Type B pancreatic cell (in vitro differentiated cells): ENCODE data around the gene SRGAP1. TPM values are rescaled to one million over a fixed set of nuclear protein-coding genes. Genes with fewer than 3 reads are reported as not detected.

Experiments
- DNase-seq: peaks from one replicate; pipeline ENCODE4 v3.0.0; 2021; ENCODE audit warnings: mixed read lengths; ENCODE audit not compliant: unreplicated experiment; ENCODE audit errors: extremely low spot score
- H3K27ac Mint-ChIP-seq: 2 replicates; pipeline ENCODE4 v1.8.0; 2021; ENCODE audit warnings: mild to moderate bottlenecking, mixed read lengths
- H3K27me3 Mint-ChIP-seq: 2 replicates; pipeline ENCODE4 v1.8.0; 2021; ENCODE audit warnings: mixed read lengths
- H3K36me3 Mint-ChIP-seq: 2 replicates; pipeline ENCODE4 v1.8.0; 2021; ENCODE audit warnings: mixed read lengths
- H3K4me1 Mint-ChIP-seq: one replicate; pipeline ENCODE4 v1.8.0; 2021; ENCODE audit warnings: mixed read lengths; ENCODE audit not compliant: unreplicated experiment
- H3K4me3 Mint-ChIP-seq: 2 replicates; pipeline ENCODE4 v1.8.0; 2021; ENCODE audit warnings: mild to moderate bottlenecking, mixed read lengths
- H3K9me3 Mint-ChIP-seq: 2 replicates; pipeline ENCODE4 v1.8.0; 2021; ENCODE audit warnings: mixed read lengths
- total RNA-seq: library from RNA; stranded (reverse); gene quantifications from 2 replicates; pipeline ENCODE4 v1.2.1, GENCODE V29; 2021; ENCODE audit warnings: low replicate concordance
- TF ChIP-seq, protein P1 (sequence below): fragments of 200-600 bp; sonication (generic); conservative IDR thresholded peaks from 2 replicates; pipeline ENCODE4 v1.5.0; 2021; ENCODE audit warnings: antibody characterized with exemption, mild to moderate bottlenecking

The SRGAP1 gene
- total RNA-seq, 1 donor from 2014 or later: 14.9 TPM

DNA sequence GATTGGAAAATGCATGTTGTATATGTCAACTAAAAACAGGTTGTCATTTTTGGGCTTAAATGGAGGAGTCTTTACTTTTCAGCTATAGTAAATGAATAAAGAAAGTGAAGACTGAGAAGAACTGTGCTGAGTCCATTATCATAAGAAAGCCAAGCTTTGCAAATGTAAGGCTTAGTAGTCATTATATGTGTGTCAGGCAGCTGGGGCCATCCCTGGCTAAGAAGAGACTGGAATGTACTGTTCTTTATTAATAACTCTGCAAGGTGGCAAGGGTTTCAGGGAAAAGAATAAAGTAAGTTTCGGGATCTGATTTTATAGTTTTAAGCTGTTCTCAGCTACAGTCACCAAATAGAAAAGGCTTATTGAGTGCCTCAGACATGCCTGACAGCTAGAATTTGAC, 48.7 kb downstream of the SRGAP1 start:
- Mint-ChIP-seq H3K36me3 (no peaks in the 10 kb centered on the region), H3K27ac (no peak overlapping the region)

DNA sequence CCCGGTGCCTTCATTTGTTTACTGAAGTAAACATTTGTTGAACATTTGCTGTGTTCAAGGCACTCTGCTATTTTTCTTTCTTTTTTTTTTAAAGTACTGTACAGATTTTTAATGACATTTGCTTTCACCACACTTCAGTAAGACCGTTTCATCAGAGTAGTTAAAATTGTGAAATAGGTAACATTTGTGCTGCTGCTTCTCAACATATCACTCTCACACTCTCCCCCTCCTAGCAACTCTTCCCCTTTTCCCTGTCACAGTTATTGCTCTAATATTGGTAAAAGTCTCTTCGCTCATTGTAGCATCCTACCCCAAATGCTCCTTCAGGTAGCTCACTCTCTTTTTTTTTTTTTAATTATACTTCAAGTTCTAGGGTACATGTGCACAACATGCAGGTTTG, 49.6 kb downstream of the SRGAP1 start:
- H3K4me1 Mint-ChIP-seq: peaks cover 17% of the 10 kb centered on the region
- H3K4me3 Mint-ChIP-seq: no peak overlapping the region
- H3K9me3 Mint-ChIP-seq: no peaks in the 10 kb centered on the region
- no peak overlapping the region for H3K27ac Mint-ChIP-seq
- TF ChIP-seq, protein P1, sequence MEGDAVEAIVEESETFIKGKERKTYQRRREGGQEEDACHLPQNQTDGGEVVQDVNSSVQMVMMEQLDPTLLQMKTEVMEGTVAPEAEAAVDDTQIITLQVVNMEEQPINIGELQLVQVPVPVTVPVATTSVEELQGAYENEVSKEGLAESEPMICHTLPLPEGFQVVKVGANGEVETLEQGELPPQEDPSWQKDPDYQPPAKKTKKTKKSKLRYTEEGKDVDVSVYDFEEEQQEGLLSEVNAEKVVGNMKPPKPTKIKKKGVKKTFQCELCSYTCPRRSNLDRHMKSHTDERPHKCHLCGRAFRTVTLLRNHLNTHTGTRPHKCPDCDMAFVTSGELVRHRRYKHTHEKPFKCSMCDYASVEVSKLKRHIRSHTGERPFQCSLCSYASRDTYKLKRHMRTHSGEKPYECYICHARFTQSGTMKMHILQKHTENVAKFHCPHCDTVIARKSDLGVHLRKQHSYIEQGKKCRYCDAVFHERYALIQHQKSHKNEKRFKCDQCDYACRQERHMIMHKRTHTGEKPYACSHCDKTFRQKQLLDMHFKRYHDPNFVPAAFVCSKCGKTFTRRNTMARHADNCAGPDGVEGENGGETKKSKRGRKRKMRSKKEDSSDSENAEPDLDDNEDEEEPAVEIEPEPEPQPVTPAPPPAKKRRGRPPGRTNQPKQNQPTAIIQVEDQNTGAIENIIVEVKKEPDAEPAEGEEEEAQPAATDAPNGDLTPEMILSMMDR: no peak
- H3K36me3 Mint-ChIP-seq: no peaks in the 10 kb centered on the region
- no peaks in the 10 kb centered on the region for H3K27me3 Mint-ChIP-seq
- DNase-seq: no peak

More for the DNA sequence above, 48.7 kb downstream of the SRGAP1 start:
- peaks cover 16% of the 10 kb centered on the region for H3K4me1 Mint-ChIP-seq
- no peak for DNase-seq
- H3K4me3 Mint-ChIP-seq: no peak overlapping the region
- TF ChIP-seq, protein P1: no peak
- no peaks in the 10 kb centered on the region for H3K9me3 Mint-ChIP-seq
- no peaks in the 10 kb centered on the region for H3K27me3 Mint-ChIP-seq

DNA sequence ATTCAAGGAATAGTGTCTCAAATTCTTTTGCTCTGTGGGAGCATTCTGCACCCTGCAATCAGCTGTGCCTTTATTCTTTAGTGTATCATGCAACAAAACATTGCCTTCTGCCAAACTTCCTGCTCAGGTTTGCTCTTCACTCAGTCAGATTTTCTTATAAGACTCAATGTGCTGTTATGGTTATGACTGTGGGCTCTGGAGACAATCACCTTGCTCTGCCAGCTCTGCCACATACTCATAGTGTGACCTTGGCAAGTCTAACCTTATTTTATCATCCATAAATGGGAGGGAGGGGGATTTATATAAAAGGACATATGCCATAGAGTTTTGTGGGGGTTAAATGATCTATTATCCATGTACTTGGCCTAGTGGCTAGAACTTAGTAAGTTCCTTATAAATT, 51.3 kb downstream of the SRGAP1 start:
- TF ChIP-seq, protein P1: no peak
- no peaks in the 10 kb centered on the region for H3K9me3 Mint-ChIP-seq
- no peak overlapping the region for H3K27ac Mint-ChIP-seq
- DNase-seq: no peak
- H3K27me3 Mint-ChIP-seq: no peaks in the 10 kb centered on the region
- peaks cover 17% of the 10 kb centered on the region for H3K4me1 Mint-ChIP-seq
- no peaks in the 10 kb centered on the region for H3K36me3 Mint-ChIP-seq
- H3K4me3 Mint-ChIP-seq: no peak overlapping the region

DNA sequence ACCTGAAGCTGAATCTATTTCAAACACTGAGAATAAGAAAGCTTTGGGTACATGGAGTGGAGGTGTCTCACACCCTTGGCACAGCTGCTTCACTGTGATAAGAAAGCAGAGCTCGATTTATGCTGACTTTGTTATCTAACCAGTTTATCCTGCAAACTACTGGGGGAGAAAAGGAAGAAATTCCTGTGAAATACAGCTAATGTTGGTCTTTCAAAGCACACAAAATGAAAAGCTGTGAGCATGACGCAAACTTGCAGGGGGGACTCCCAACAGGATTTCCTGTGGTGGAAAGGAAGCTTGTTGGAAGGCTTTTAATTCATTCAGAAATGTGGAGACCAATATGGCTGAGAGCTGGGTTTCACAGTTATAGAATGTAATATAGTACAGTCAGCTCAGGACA, 53.4 kb downstream of the SRGAP1 start:
- TF ChIP-seq, protein P1: no peak
- no peak for DNase-seq
- Mint-ChIP-seq H3K4me1 (peaks cover 17% of the 10 kb centered on the region), H3K36me3 (no peaks in the 10 kb centered on the region), H3K9me3 (peaks cover 5% of the 10 kb centered on the region), H3K4me3 (peak overlapping the region; percentile 2), H3K27ac (peak overlapping the region; percentile 17), H3K27me3 (no peaks in the 10 kb centered on the region)

DNA sequence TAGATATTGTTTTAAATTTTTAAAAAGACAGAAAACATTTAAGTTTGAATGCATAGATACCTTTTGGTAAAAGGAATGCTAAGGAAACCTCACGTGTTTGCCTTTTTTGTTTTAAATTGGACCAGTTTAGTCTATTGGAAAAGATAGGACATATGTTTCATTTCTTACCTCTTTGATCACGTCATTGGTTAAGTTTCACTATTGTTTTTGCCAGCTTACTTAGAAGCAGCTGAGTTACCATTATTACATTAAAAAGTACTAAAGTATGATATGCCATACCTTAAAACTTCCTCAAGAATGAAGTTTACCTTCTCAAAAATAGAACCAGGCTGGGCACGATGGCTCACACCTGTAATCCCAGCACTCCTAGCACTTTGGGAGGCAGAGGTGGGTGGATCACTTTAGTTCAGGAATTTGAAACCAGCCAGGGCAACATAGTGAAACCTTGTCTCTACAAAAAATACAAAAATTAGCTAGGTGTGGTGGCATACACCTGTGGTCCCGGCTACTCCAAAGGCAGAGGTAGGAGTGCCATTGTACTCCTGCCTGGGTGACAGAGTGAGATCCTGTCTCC, 54.4 kb downstream of the SRGAP1 start:
- Mint-ChIP-seq H3K9me3 (peaks cover 5% of the 10 kb centered on the region), H3K4me1 (peaks cover 14% of the 10 kb centered on the region), H3K27ac (peak overlapping the region; percentile 81), H3K4me3 (peak overlapping the region; percentile 24), H3K36me3 (no peaks in the 10 kb centered on the region), H3K27me3 (no peaks in the 10 kb centered on the region)
- TF ChIP-seq, protein P1: no peak
- DNase-seq: no peak

DNA sequence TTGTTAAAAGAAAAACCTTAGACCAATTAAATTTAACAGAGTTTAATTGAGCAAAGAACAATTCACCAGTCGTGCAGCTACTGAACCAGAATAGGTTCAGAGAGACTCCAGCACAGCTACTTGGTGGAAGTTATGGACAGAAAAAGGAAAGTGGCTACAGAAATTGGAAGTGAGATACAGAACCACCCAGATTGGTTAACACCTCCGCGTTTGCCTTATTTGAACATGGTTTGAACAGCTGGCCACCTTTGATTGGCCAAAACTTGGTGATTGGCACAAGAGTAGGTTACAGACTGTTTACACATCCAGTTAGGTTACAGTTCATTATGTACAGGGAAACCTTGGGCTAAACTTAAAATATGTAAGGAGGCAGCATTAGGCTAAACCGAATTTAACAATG, 54.9 kb downstream of the SRGAP1 start:
- TF ChIP-seq, protein P1: no peak
- H3K4me1 Mint-ChIP-seq: peaks cover 14% of the 10 kb centered on the region
- DNase-seq: no peak
- H3K4me3 Mint-ChIP-seq: no peak overlapping the region
- no peaks in the 10 kb centered on the region for H3K27me3 Mint-ChIP-seq
- peak overlapping the region; percentile 81 for H3K27ac Mint-ChIP-seq
- H3K9me3 Mint-ChIP-seq: peaks cover 8% of the 10 kb centered on the region
- peaks cover 4% of the 10 kb centered on the region for H3K36me3 Mint-ChIP-seq
